GM12874 (cell line): ENCODE data around the gene QPCTL.

Experiments
- TF ChIP-seq, protein P1 (sequence below): IDR thresholded peaks from 2 replicates; pipeline ENCODE4 v1.5.1; 2011; ENCODE audit warnings: low read depth, mild to moderate bottlenecking, control low read depth, low read length, moderate library complexity; ENCODE audit not compliant: insufficient read depth

QPCTL gene

DNA sequence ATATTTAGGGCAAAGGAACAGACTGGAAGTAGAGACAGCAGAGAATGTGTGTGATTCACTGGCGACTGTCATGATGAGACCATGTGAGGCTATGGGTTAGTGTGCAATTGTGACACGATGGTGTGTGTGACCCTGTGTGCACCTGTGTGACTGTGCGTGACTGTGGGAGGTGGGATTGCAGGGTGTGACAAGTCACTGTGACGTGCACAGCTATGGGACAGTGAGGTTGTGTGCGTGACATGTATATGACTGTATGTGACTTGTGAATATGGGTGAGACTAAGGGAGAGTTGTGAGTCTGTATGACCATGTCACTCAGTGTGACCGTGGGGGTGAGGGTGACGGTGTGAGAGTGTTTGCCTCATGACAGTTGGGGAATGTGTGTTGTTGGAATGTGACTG, 27.9 kb upstream of the QPCTL start:
- TF ChIP-seq, protein P1, sequence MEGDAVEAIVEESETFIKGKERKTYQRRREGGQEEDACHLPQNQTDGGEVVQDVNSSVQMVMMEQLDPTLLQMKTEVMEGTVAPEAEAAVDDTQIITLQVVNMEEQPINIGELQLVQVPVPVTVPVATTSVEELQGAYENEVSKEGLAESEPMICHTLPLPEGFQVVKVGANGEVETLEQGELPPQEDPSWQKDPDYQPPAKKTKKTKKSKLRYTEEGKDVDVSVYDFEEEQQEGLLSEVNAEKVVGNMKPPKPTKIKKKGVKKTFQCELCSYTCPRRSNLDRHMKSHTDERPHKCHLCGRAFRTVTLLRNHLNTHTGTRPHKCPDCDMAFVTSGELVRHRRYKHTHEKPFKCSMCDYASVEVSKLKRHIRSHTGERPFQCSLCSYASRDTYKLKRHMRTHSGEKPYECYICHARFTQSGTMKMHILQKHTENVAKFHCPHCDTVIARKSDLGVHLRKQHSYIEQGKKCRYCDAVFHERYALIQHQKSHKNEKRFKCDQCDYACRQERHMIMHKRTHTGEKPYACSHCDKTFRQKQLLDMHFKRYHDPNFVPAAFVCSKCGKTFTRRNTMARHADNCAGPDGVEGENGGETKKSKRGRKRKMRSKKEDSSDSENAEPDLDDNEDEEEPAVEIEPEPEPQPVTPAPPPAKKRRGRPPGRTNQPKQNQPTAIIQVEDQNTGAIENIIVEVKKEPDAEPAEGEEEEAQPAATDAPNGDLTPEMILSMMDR: no peak

DNA sequence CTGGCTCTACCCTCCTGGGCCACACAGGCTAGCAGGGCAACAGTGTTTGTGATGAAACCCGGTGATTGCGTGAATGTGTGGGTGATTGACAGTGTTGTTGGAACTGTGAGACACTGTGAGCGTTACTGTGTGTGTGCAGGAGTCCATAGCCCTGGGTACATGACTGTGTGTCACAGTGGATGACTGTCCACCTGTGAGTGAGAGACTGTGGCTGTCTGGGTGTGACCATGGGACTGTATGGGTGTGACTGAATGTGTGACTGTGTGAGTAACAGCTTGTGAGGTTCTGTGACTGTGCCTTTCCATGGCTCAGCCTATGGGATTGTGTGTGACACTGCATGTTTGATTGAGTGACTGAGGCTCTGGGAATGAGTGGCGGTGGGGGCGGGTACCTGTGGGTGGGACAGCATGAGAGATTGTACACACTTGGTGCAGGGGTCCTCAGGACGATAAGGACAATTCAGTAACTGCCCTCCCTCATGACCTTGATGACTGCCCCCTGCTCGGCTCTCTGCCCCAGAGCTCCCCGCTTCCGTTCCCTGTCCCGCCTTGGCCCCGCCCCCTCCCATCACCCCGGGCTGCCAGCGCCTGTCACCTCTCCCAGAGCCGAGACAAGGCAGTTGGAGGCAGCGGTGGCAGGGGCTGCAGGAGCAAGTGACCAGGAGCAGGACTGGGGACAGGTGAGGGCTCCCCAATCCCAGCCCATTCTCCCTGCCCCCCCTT, 24.7 kb upstream of the QPCTL start, which contains the start of gene GIPR:
TSS of gene GIPR (plus strand) at position 602 of the 722 bp plus-strand sequence. CDS start 1,300 bp downstream, outside the sequence.
- TF ChIP-seq, protein P1: no peak

DNA sequence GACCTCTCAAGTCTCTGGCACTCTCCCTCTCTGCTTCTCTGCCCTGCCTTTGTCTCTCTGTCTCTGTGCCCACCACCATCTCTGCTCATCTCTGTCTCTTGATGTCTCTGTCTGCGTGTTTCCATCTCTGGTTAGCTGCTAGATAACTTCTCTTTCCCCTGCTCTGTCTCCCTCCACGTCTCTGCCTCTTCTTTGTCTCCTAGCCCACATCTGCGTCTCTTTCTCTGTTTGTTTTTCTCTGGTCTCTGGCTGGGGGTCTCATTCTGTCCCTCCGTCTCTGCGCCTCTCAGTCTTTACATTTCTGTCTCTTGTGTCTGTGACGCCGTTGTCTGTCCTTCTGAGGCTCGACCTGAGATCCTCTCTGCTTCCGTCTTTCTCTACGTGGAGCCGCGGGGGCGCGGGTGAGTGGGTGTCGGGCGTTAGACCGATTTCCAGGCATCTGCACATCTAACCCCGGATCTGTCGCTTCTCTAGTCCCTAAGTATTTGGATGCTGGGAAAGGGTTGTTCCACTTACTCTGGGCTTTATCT, 24.1 kb upstream of the QPCTL start:
- TF ChIP-seq, protein P1: no peak

DNA sequence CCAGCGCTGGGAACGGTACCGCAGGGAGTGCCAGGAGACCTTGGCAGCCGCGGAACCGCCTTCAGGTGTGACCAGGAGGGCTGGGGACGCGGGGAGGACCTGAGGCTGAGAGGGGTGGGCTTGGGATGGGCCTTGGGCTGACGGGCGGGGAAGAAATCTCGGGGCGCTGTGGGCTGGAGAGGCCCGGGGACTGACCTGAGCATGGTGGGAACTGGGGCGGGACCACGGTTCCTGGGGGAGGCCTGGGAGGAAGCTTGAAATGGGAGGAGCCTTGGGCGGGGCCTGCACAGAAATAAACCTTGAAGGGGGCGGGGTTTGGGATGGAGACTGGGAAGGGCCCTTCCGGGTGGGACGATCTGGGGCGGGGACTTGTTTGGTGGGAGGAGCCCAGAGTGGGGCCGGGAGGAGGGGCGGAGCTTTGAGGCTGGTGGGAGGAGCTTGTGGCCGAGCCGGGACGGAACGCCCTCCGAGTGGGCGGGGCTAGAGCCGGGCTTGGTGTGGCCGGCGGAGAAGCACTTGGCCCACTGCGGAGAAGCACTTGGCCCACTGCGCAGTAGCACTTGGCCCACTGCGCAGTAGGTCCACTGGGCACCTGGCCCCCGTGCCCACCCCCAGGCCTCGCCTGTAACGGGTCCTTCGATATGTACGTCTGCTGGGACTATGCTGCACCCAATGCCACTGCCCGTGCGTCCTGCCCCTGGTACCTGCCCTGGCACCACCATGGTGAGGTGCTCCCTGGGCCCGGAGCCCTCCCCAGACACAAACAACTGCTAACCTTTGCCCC, 21.6 kb upstream of the QPCTL start:
- TF ChIP-seq, protein P1: no peak

DNA sequence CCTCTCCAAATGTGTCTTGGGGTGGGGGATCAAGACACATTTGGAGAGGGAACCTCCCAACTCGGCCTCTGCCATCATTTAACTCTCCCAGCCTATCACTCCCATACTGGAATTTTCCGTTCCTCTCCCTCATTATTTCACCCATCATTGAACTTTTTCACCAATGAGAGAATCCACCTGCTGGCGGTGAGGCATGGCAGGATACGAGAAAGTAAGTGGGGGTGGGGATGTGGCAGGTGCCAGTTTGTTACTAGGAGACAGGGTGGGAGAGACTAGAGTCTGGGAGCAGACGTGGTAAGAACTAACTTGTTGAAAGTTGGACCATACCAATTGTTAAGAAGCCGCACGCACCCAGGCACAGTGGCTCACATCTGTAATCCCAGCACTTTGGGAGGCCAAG, 17.5 kb upstream of the QPCTL start:
- TF ChIP-seq, protein P1: no peak

DNA sequence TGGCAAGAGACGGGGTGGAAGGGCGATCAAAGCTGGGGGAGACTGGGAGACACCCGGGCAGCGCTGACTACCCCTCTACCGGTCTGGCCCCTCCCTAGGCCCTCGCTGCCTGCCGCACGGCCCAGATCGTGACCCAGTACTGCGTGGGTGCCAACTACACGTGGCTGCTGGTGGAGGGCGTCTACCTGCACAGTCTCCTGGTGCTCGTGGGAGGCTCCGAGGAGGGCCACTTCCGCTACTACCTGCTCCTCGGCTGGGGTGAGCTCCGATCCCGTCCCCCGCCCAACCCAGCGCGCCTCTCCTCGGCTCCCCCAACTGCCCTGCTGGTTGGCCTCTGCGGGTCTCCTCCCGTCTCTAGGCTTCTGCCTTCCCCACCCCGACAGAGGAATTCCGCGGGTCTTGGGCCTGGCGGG, 15.6 kb upstream of the QPCTL start:
- TF ChIP-seq, protein P1: no peak
